Heart left ventricle (tissue), 13 donors: Measurements from ENCODE around the gene XCL1.

Experiments used
- POLR2A ChIP-seq, 2 donors: fragments of 450-650 bp; IDR thresholded peaks; one replicate each; pipeline ENCODE4 v1.6.1; 2017; ENCODE audit warnings: antibody characterized with exemption in 2 of 2, mild to moderate bottlenecking in 2 of 2, moderate library complexity in 2 of 2
- TF ChIP-seq, protein P1 (sequence below), 12 donors: fragments of 200-600 bp; sonication (generic) in 4 of 12; IDR thresholded peaks; one replicate each; pipeline versions ENCODE4 v1.5.0 to v1.8.0; 2018 to 2022; ENCODE audit warnings: antibody characterized with exemption in 12 of 12, mild to moderate bottlenecking in 5 of 12
- donor health status: ischemic (EF 13 %, LVEDD 7.1; RV severe dilation, severe dysfunction).
- donor health status: DM: no; HTN: yes; CAD: no.
- donor health status: DM: no; HTN: no; CAD: no.
- donor health status: ischemic (EF 25% LVEDD 6.9; RV normal size, moderate dysfunction).
- donor health status: ischemic (EF 25% LVEDD 5.7; RV mildly dilated, moderate dysfunction).
- donor health status: ischemic (EF 35%, LVEDD 5.7; RV mildly dilated, moderate dysfunction).
- donor health status: nonischemic (EF 11% LVEDD 7.7; RV severe dilation, severe dysfunction).
- donor health status: DM: yes; HTN: yes; CAD: no.
- donor health status: PGD.
- donor health status: ischemic (EF 29% LVEDD 5.4; RV normal size, mild dysfunction).
- donor health status: nonischemic (EF 23%, LVEDD 6.1; RV moderate dilation, normal function).

- TF ChIP-seq, protein P1, sequence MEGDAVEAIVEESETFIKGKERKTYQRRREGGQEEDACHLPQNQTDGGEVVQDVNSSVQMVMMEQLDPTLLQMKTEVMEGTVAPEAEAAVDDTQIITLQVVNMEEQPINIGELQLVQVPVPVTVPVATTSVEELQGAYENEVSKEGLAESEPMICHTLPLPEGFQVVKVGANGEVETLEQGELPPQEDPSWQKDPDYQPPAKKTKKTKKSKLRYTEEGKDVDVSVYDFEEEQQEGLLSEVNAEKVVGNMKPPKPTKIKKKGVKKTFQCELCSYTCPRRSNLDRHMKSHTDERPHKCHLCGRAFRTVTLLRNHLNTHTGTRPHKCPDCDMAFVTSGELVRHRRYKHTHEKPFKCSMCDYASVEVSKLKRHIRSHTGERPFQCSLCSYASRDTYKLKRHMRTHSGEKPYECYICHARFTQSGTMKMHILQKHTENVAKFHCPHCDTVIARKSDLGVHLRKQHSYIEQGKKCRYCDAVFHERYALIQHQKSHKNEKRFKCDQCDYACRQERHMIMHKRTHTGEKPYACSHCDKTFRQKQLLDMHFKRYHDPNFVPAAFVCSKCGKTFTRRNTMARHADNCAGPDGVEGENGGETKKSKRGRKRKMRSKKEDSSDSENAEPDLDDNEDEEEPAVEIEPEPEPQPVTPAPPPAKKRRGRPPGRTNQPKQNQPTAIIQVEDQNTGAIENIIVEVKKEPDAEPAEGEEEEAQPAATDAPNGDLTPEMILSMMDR (IDR thresholded peaks at IDR 0.05) = no peak
- no peak for TF ChIP-seq POLR2A (IDR thresholded peaks at IDR 0.05)
Measured at GRCh38 chr1:168561989-168562388, 14.4 kb upstream of the XCL1 start.
